Testis (tissue), 3 donors: ENCODE measurements around the gene COL5A1. TPM values are rescaled to one million over a fixed set of nuclear protein-coding genes. Genes with fewer than 3 reads are reported as not detected.
"Not testable (repeated sequence)": the region's sequence is repeated elsewhere in the genome, so short reads cannot be mapped to it uniquely, and the experiment has no call there.

Source experiments
- DNase-seq: peaks from one replicate; pipeline ENCODE4 v3.0.0-alpha.2; 2019
- H3K27ac ChIP-seq, 2 donors: fragments of 200-600 bp; sonication (generic); one replicate each; pipeline ENCODE4 v1.5.1; 2019
- H3K27me3 ChIP-seq: fragments of 200-600 bp; sonication (generic); one replicate; pipeline ENCODE4 v1.5.1; 2019
- H3K36me3 ChIP-seq: fragments of 200-600 bp; sonication (generic); one replicate; pipeline ENCODE4 v1.5.1; 2017; ENCODE audit warnings: low read depth; ENCODE audit errors: missing control alignments
- H3K4me1 ChIP-seq: fragments of 200-600 bp; sonication (generic); one replicate; pipeline ENCODE4 v1.5.1; 2019
- H3K4me3 ChIP-seq, 2 donors: fragments of 200-600 bp; sonication (generic); one replicate each; pipeline ENCODE4 v1.5.1; 2017 to 2019
- H3K9me3 ChIP-seq: fragments of 200-600 bp; sonication (generic); one replicate; pipeline ENCODE4 v1.5.1; 2017
- POLR2A ChIP-seq: fragments of 450-650 bp; IDR thresholded peaks from one replicate; pipeline ENCODE4 v1.6.1; 2017; ENCODE audit warnings: antibody characterized with exemption, mild to moderate bottlenecking, moderate library complexity
- WGBS, 2 donors: methylation state at CpG; one replicate each; pipeline ENCODE4 v1.1.5; 2018; 5-methylcytosine and 5-hydroxymethylcytosine counted together
- intact Hi-C: fragments of 100-400 bp; cut with DNase I; formaldehyde crosslinking; loops from one replicate; pipeline ENCODE4 v1.15.1; 2023; ENCODE audit warnings: low total_unique reads
- polyA plus RNA-seq: library from polyadenylated mRNA; stranded (reverse); fragments of 350-450 nt; fragmentation: Illumina TruSeq; extraction: RNeasy Lipid Tissue Mini Kit (QIAGEN cat#74804); gene quantifications from one replicate; pipeline ENCODE4 v1.2.3, GENCODE V29; 2014; ENCODE audit warnings: low read depth, low replicate concordance; ENCODE audit not compliant: insufficient read depth
- total RNA-seq, 2 donors: library from RNA; depleted of rRNA; stranded (reverse); fragments of >200 nt; gene quantifications; one replicate each; pipeline ENCODE4 v1.2.3, GENCODE V29; 2016
- TF ChIP-seq, protein P1 (sequence below), 3 experiments: fragments of 450-650 bp in 2 of 3; fragments of 200-600 bp in 1 of 3; sonication (generic) in 1 of 3; IDR thresholded peaks; one replicate each; pipeline ENCODE4 v1.5.1; 2016 to 2019; ENCODE audit warnings: antibody characterized with exemption in 3 of 3, mild to moderate bottlenecking in 2 of 3, moderate library complexity in 1 of 3

Gene COL5A1
- total and polyA plus RNA-seq, 3 donors from 2014 or later, result 18.5 to 34.3 (median 20.8) TPM

DNA sequence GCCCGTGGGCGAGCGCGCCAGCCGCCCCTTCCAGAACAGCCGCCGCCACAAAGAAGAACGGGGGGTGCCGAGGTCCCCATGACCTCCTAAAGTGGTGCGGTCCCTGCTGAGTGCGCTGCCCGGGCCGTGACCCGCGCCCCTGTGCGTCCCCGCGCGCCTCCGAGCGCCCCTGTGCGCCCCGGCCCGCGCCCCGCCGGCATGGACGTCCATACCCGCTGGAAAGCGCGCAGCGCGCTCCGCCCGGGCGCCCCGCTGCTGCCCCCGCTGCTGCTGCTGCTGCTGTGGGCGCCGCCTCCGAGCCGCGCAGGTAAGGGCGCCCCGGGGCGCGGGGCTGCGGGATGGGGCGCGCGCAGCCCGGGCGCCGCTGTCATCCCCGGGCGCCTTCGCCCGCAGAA lies 384 bp downstream of the COL5A1 start:
- Histone ChIP-seq H3K9me3 (no peaks in the 10 kb centered on the region), H3K4me1 (peaks cover 12% of the 10 kb centered on the region), H3K27ac (peak overlapping the region in 1 of 2 donors; percentile 80), H3K4me3 (peak overlapping the region; percentile 63 to 65), H3K36me3 (no peaks in the 10 kb centered on the region), H3K27me3 (no peaks in the 10 kb centered on the region)
- 1% methylated on average over 34 of the region's 58 CpGs; no CpG with 5 or more reads in 1 of the 2 donors for WGBS, 2 donors
- intact Hi-C loops, result loop anchor here (5.0 kb wide), 1 partner anchor 185 kb away; no protein-coding TSS in a partner anchor
- TF ChIP-seq POLR2A, result no peak
- TF ChIP-seq, protein P1, sequence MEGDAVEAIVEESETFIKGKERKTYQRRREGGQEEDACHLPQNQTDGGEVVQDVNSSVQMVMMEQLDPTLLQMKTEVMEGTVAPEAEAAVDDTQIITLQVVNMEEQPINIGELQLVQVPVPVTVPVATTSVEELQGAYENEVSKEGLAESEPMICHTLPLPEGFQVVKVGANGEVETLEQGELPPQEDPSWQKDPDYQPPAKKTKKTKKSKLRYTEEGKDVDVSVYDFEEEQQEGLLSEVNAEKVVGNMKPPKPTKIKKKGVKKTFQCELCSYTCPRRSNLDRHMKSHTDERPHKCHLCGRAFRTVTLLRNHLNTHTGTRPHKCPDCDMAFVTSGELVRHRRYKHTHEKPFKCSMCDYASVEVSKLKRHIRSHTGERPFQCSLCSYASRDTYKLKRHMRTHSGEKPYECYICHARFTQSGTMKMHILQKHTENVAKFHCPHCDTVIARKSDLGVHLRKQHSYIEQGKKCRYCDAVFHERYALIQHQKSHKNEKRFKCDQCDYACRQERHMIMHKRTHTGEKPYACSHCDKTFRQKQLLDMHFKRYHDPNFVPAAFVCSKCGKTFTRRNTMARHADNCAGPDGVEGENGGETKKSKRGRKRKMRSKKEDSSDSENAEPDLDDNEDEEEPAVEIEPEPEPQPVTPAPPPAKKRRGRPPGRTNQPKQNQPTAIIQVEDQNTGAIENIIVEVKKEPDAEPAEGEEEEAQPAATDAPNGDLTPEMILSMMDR (IDR thresholded peaks at IDR 0.05), result no peak
- no peak for DNase-seq

DNA sequence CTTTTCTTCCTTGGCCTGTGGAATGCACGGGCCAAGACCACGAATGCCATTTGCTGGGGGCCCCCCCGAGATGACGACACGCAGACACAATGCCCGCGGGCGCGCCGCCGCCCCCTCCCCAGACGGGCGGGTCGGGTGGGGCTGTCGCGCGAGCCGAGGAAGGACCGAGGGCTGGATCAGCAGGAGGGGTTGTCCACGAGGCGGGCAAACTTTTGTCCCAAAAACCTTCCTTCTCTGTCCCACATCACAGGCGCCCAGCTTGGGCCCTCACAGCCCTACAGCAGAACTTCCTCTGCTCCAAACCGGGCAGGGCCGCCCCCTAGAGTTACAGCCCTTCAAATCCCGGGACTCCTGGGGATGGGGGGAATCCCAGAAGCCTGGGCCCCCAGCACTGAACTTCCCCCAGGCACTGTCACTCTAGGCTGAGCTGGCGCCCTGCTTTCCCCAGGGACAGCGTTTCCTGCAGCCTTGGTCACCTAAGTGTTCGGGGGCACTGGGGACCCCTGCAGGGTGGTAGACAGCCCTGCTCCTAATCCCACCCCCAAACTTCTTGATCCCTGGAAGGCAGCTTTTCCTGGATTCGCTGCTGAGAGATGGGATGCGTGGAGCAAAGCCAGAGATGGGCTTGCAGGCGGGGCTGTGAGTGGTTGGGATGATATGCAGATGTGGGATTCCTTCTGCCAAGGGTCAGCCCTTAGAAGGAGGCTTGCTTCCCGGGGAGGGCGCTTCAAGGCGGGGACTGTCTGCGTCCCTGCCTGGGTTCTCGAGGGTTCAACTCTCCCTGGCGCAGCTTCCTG lies 980 bp downstream of the COL5A1 start:
- TF ChIP-seq POLR2A, result no peak
- TF ChIP-seq, protein P1 (IDR thresholded peaks at IDR 0.05), result no peak
- H3K27ac ChIP-seq, result peak overlapping the region in 1 of 2 donors; percentile 80
- no peaks in the 10 kb centered on the region for H3K9me3 ChIP-seq
- no peaks in the 10 kb centered on the region for H3K36me3 ChIP-seq
- intact Hi-C loops, result loop anchor here (5.0 kb wide), 1 partner anchor 185 kb away; no protein-coding TSS in a partner anchor
- H3K4me3 ChIP-seq, result peak overlapping the region; percentile 63 to 65
- peaks cover 12% of the 10 kb centered on the region for H3K4me1 ChIP-seq
- no peaks in the 10 kb centered on the region for H3K27me3 ChIP-seq
- WGBS, 2 donors, result 5% methylated on average over 37 of the region's 37 CpGs; no CpG with 5 or more reads in 1 of the 2 donors
- peak; percentile 69 for DNase-seq

DNA sequence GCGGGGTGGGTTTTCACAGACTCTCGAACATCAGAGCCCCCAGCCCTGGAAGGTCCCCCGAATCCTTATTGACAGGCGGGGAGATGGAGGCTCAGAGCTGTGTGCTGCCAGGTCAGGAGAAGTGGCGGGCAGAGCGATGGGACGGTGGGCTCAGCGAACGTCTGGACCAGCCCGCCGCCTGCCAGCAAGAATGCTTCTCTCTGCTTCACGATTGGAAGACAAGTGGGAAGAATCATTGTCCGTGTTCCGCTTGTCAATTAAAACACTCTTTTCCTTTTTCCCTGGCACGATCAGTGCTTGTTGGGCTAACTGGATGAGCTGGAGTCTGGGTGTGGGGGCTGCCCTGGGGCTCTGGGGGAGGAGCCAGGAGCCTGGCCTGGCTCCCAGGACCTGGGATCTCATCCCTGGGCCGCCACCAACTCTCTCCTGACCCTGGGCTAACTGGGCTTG lies 1.6 kb downstream of the COL5A1 start:
- peak overlapping the region; percentile 63 to 65 for H3K4me3 ChIP-seq
- no peaks in the 10 kb centered on the region for H3K27me3 ChIP-seq
- DNase-seq, result no peak
- intact Hi-C loops, result loop anchor here (5.0 kb wide), 1 partner anchor 186 kb away; no protein-coding TSS in a partner anchor
- peak overlapping the region in 1 of 2 donors; percentile 80 for H3K27ac ChIP-seq
- WGBS, 2 donors, result 2 to 14% methylated on average over 10 to 16 of the region's 16 CpGs
- TF ChIP-seq, protein P1 (IDR thresholded peaks at IDR 0.05), result no peak
- no peak for TF ChIP-seq POLR2A
- H3K9me3 ChIP-seq, result no peaks in the 10 kb centered on the region
- H3K36me3 ChIP-seq, result no peaks in the 10 kb centered on the region
- H3K4me1 ChIP-seq, result peaks cover 12% of the 10 kb centered on the region

DNA sequence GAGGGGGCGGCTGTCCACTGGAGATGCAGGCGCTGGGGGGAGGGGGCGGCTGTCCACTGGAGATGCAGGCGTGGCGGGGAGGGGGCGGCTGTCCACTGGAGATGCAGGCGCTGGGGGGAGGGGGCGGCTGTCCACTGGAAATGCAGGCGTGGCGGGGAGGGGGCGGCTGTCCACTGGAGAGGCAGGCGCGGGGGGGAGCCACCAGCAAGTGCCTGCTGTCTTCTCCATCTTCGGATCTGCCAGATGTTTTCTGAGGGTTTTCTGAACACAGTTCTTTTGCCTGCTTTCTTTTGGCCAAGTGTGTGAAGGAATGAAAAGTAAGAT lies 2.8 kb downstream of the COL5A1 start:
- not testable (repeated sequence) for H3K9me3 ChIP-seq, H3K27me3 ChIP-seq, H3K4me3 ChIP-seq, H3K27ac ChIP-seq, H3K36me3 ChIP-seq, DNase-seq
- WGBS, 2 donors, result 51 to 61% methylated on average over 6 to 11 of the region's 14 CpGs
- peaks cover 12% of the 10 kb centered on the region for H3K4me1 ChIP-seq
- intact Hi-C loops, result loop anchor here (5.0 kb wide), 1 partner anchor 187 kb away; no protein-coding TSS in a partner anchor

DNA sequence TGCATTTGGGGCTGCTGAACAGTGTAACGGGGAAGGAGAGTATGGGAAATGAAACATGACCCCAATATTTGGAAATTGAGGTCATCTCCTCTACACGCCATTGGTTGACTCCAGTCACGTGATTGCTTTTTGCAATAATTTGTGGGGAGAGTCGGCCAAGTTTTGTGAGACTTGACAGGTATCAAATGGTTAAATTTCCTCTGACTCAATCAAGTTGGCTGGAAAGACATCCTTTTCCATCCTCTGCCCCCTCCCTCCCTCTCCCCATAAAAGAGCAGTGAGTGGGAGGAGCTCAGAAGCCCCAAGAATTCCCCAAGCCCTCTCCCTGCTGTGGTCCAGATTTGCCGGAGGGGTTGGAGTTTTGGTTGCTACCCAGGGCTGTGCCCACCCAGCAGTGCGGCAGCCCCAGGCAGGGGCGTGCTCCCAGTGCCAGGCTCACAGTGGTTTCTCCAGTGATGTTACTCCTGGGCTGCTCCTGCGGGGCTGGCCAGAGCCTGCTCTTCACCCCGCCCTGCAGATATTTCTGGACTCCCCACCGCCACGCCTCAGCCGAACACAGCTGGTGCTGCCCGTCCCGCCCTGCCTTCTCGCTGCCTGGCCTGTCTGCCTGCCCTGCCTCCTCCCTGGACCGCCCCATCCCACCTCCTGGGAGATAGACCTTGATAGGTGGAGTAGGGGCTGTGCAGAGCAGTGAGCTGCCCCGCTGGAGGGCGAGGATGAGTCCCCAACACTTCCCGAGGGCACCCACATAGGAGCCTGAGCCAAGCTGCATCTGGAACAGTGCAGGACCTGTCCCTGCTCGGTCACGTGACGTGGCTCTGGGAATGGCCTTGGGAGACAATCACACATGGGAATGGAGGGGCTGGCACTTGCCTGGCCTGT lies 3.4 kb downstream of the COL5A1 start:
- peak; percentile 69 for DNase-seq
- Histone ChIP-seq H3K4me3 (no peak overlapping the region), H3K27ac (peak overlapping the region in 1 of 2 donors; percentile 56), H3K4me1 (peaks cover 12% of the 10 kb centered on the region), H3K36me3 (no peaks in the 10 kb centered on the region), H3K27me3 (no peaks in the 10 kb centered on the region), H3K9me3 (no peaks in the 10 kb centered on the region)
- TF ChIP-seq POLR2A, result no peak
- TF ChIP-seq, protein P1 (IDR thresholded peaks at IDR 0.05), result no peak
- WGBS, 2 donors, result 34 to 43% methylated on average over 8 to 22 of the region's 22 CpGs
- intact Hi-C loops, result loop anchor here (5.0 kb wide), 1 partner anchor 188 kb away; no protein-coding TSS in a partner anchor
